DOHH2 (cell line): ENCODE data around the gene PRH1.

Experiments
- H3F3A ChIP-seq: fragments of 200-600 bp; sonication (generic), shearing (Covaris generic); 2 replicates; pipeline ENCODE4 v1.6.0; 2016; ENCODE audit warnings: antibody characterized with exemption, mild to moderate bottlenecking; ENCODE audit not compliant: control insufficient read depth, insufficient read depth
- H3K27ac ChIP-seq: fragments of 200-600 bp; sonication (generic); 2 replicates; pipeline ENCODE4 v1.5.1; 2014; ENCODE audit warnings: low read depth, mild to moderate bottlenecking, low read length, moderate library complexity
- H3K27me3 ChIP-seq: fragments of 200-600 bp; sonication (generic); 2 replicates; pipeline ENCODE4 v1.6.1; 2014; ENCODE audit warnings: mild to moderate bottlenecking, low read length, mixed read lengths; ENCODE audit not compliant: control insufficient read depth
- H3K36me3 ChIP-seq: fragments of 200-600 bp; sonication (generic); 2 replicates; pipeline ENCODE4 v1.6.1; 2014; ENCODE audit warnings: mild to moderate bottlenecking, low read length, moderate library complexity, mixed read lengths; ENCODE audit not compliant: control insufficient read depth
- H3K4me1 ChIP-seq: fragments of 200-600 bp; sonication (generic); 2 replicates; pipeline ENCODE4 v1.6.1; 2014; ENCODE audit warnings: mild to moderate bottlenecking, low read length, mixed read lengths; ENCODE audit not compliant: control insufficient read depth
- H3K4me2 ChIP-seq: fragments of 200-600 bp; sonication (generic); 2 replicates; pipeline ENCODE4 v1.6.0; 2014; ENCODE audit warnings: mild to moderate bottlenecking, low read length, moderate library complexity
- H3K4me3 ChIP-seq: fragments of 200-600 bp; sonication (generic); 2 replicates; pipeline ENCODE4 v1.5.1; 2014; ENCODE audit warnings: mild to moderate bottlenecking, low read length, mixed read lengths
- H3K79me2 ChIP-seq: fragments of 200-600 bp; sonication (generic); 2 replicates; pipeline ENCODE4 v1.6.1; 2014; ENCODE audit warnings: mild to moderate bottlenecking, low read length, mixed read lengths; ENCODE audit not compliant: control insufficient read depth
- H3K9me2 ChIP-seq: fragments of 200-600 bp; sonication (generic); replicated peaks from 2 replicates; pipeline ENCODE4 v1.6.1; 2014; ENCODE audit warnings: mild to moderate bottlenecking, low read length, mixed read lengths; ENCODE audit not compliant: control insufficient read depth
- H3K9me3 ChIP-seq: fragments of 200-600 bp; sonication (generic); 2 replicates; pipeline ENCODE4 v1.6.1; 2014; ENCODE audit warnings: antibody characterized with exemption, low read length, mixed read lengths; ENCODE audit not compliant: control insufficient read depth, insufficient read depth
- H4K20me1 ChIP-seq: fragments of 200-600 bp; sonication (generic); 2 replicates; pipeline ENCODE4 v1.6.0; 2014; ENCODE audit warnings: low read depth, mild to moderate bottlenecking, antibody characterized with exemption, low read length, moderate library complexity; ENCODE audit not compliant: control insufficient read depth, insufficient read depth
- EZH2phosphoT487 ChIP-seq: fragments of 200-600 bp; sonication (generic); IDR thresholded peaks from 2 replicates; pipeline ENCODE4 v1.6.1; 2017; ENCODE audit warnings: borderline replicate concordance, mild to moderate bottlenecking, antibody characterized with exemption, low read length, moderate library complexity, mixed read lengths
- TF ChIP-seq, protein P1 (sequence below): fragments of 200-600 bp; sonication (generic); IDR thresholded peaks from one replicate; pipeline ENCODE4 v1.5.1; 2014; ENCODE audit warnings: antibody characterized with exemption, mild to moderate bottlenecking, low read depth, low read length; ENCODE audit not compliant: poor library complexity, severe bottlenecking

Gene PRH1

DNA sequence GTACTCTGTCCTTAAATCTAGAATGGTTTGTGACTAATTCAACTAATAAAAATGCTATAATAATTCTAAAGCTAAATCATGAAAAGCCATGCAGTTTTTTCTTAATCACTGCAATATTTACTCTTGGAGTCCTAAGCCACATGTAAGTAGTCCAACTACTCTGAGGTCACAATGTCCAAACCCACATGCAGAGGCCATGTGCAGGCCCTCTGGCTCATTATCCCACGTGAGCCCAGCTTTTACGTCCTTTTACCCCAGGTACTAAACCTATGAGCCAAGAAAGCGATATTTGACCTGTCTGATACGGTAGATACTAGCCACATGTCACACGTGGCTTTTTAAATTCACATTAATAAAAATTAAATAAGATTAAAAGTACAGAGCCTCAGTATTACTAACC, 12.8 kb upstream of the PRH1 start:
- TF ChIP-seq, protein P1, sequence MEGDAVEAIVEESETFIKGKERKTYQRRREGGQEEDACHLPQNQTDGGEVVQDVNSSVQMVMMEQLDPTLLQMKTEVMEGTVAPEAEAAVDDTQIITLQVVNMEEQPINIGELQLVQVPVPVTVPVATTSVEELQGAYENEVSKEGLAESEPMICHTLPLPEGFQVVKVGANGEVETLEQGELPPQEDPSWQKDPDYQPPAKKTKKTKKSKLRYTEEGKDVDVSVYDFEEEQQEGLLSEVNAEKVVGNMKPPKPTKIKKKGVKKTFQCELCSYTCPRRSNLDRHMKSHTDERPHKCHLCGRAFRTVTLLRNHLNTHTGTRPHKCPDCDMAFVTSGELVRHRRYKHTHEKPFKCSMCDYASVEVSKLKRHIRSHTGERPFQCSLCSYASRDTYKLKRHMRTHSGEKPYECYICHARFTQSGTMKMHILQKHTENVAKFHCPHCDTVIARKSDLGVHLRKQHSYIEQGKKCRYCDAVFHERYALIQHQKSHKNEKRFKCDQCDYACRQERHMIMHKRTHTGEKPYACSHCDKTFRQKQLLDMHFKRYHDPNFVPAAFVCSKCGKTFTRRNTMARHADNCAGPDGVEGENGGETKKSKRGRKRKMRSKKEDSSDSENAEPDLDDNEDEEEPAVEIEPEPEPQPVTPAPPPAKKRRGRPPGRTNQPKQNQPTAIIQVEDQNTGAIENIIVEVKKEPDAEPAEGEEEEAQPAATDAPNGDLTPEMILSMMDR = no peak
- Histone ChIP-seq H3K36me3 (no peaks in the 10 kb centered on the region), H3K27ac (no peak overlapping the region), H3K27me3 (no peaks in the 10 kb centered on the region), H3K79me2 (no peaks in the 10 kb centered on the region), H3K9me3 (no peaks in the 10 kb centered on the region), H3K9me2 (no peaks in the 10 kb centered on the region), H3K4me1 (no peaks in the 10 kb centered on the region), H3K4me3 (no peak overlapping the region), H4K20me1 (no peaks in the 10 kb centered on the region), H3K4me2 (no peak overlapping the region), H3F3A (no peaks in the 10 kb centered on the region)

DNA sequence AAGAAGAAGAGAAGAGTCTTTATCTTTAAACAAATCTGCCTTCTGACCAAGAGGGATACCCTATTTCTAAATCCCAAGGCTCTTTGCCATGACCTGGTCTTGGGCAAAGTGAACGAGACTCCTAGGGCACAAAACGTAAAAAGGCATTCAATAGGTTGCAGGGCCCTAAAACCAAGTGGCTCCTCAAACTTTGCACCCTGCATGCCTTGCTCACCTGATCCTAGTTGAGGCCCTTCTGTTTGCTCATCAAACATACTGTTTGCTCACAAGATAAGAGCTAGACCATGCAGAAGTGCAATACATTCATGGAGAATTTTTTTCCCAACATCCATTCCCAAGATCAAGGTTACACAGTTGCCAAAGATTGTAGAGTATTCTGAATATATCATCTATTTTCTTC, 7.9 kb upstream of the PRH1 start:
- no peaks in the 10 kb centered on the region for H3K36me3 ChIP-seq
- H3K4me2 ChIP-seq = no peak overlapping the region
- no peaks in the 10 kb centered on the region for H3K9me3 ChIP-seq
- H3K79me2 ChIP-seq = no peaks in the 10 kb centered on the region
- H3K9me2 ChIP-seq = no peaks in the 10 kb centered on the region
- no peaks in the 10 kb centered on the region for H4K20me1 ChIP-seq
- no peak overlapping the region for H3K27ac ChIP-seq
- TF ChIP-seq EZH2phosphoT487 = no peak
- TF ChIP-seq, protein P1 = no peak
- no peaks in the 10 kb centered on the region for H3K4me1 ChIP-seq
- H3K27me3 ChIP-seq = no peaks in the 10 kb centered on the region
- no peak overlapping the region for H3K4me3 ChIP-seq
- no peaks in the 10 kb centered on the region for H3F3A ChIP-seq

DNA sequence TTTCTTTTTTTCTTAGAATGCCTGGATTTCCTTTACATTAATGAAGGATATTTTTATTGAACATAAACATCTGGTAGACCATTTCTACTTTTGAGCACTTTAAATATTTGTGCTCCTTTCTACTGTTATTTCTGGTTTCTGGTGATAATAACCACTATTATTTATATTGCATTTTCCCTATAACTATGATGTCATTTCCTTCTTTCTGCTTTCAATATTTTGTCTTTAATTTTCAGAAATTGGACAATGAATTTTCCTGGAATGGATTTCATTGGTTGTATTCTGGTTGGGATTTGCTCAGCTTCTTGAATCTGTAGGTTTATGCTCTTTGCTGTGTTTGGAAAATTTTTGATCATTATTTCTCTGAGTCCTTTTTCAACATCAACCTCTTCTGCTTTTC, 5.2 kb upstream of the PRH1 start:
- no peaks in the 10 kb centered on the region for H3K4me1 ChIP-seq
- H3K27me3 ChIP-seq = no peaks in the 10 kb centered on the region
- no peaks in the 10 kb centered on the region for H3F3A ChIP-seq
- H3K79me2 ChIP-seq = no peaks in the 10 kb centered on the region
- H3K9me2 ChIP-seq = no peaks in the 10 kb centered on the region
- no peaks in the 10 kb centered on the region for H4K20me1 ChIP-seq
- no peak overlapping the region for H3K4me3 ChIP-seq
- no peaks in the 10 kb centered on the region for H3K36me3 ChIP-seq
- H3K4me2 ChIP-seq = no peak overlapping the region
- no peaks in the 10 kb centered on the region for H3K9me3 ChIP-seq
- TF ChIP-seq, protein P1 = no peak
- TF ChIP-seq EZH2phosphoT487 = no peak
- no peak overlapping the region for H3K27ac ChIP-seq

DNA sequence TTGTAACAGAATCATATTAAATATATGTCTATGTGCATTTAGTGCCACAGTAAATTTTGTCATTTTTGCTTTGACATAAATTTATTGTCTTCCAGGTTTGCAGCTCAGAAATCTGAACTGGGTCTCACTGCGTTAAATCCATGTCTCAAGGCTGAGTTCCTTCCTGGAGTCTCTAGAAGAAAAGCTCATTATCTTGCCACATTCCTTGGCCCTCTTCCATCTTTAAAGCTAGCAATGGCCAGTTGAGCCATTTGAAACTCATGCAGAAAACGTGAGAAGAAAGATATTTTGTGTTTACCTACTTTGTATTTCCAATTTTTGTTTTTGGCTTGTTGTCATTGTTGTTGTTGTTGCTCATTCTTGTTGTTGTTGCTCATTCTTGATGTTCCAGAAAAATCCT, 10.7 kb downstream of the PRH1 start:
- Histone ChIP-seq H4K20me1 (no peaks in the 10 kb centered on the region), H3K27me3 (no peaks in the 10 kb centered on the region), H3K27ac (no peak overlapping the region), H3K9me3 (no peaks in the 10 kb centered on the region), H3K9me2 (no peaks in the 10 kb centered on the region), H3K4me2 (no peak overlapping the region), H3K4me1 (no peaks in the 10 kb centered on the region), H3F3A (no peaks in the 10 kb centered on the region), H3K36me3 (no peaks in the 10 kb centered on the region), H3K79me2 (no peaks in the 10 kb centered on the region), H3K4me3 (no peak overlapping the region)
- TF ChIP-seq, protein P1 = no peak
- no peak for TF ChIP-seq EZH2phosphoT487
